ENCODE results near the gene PHLPP1.
"Not testable (repeated sequence)": the region's sequence is repeated elsewhere in the genome, so short reads cannot be mapped to it uniquely, and the experiment has no call there.

The PHLPP1 gene

DNA sequence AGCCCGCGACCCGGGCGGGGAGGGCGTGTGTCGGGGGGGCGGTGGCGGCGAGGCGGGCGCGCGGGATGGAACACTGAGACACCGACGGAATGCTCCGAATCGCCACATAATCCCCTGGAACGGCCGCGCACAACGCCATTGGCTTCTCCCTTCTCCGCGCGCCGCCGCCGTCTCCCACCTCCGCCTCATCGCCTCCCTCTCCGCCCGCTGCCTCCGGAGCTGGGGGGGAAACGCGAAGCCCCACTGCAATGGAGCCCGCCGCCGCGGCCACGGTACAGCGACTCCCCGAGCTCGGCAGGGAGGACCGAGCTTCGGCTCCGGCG is at the start of gene PHLPP1:
PHLPP1 (plus strand) TSS at position 106 of the 323 bp plus-strand sequence; CDS start at position 249, 143 bp downstream.
- DNase-seq (ENCODE audit: low read depth in 2 of 2) = no peak

DNA sequence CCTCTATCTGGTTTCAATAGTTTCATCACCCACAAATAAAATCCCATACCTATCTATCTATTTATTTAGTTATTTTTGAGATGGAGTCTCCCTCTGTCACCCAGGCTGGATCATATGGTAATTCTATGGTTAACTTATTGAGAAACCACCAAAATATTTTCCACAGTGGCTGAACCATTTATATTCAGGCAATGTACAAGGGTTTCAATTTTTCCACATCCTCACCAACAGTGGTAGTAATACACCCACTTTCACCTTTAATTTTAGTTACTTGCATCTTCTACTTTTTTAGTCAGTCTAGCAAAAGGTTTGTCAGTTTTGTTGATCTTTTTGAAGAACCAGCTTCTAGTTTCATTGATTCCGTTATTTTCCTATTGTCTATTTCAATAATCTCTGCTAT is 46.1 kb upstream of the PHLPP1 start:
- no peak for DNase-seq (ENCODE audit: low read depth in 2 of 2)

DNA sequence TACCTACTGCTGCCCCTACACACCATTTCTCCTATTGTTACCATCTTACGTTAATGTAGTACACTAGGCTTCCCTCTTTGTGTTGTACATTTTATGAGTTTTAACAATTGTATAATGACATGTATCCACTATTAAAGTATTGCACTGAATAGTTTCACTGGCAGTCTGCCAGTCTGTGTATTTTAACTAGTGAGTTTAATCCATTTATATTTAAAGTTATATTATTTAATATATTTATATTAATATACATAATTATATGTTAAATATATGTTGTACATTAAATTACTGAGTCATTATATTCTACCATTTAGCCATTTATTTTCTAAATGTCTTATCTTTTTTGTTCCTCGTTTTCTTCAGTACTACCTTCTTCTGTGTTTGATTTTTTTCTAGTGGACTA is 44.8 kb upstream of the PHLPP1 start:
- DNase-seq (ENCODE audit: low read depth in 2 of 2) = no peak

DNA sequence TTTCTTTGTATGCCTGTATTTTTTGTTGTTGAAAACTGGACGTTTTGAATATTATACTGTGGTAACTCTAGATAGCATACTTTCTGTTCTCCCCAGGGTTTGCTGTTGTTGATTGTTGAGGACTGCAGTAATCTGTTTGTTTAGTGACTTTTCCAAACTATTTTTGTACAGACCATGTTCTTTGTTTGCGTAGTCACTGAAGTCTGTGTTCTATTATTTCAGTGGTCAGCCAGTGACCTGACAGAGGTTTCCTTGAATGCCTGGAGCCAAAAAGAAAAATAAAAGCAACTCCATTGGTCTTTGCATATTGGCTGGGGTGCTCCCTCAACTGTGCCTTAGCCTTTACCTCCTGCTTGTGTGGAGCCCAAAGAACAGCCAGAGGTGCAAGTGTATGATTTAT is 42.7 kb upstream of the PHLPP1 start:
- no peak for DNase-seq (ENCODE audit: low read depth in 2 of 2)

DNA sequence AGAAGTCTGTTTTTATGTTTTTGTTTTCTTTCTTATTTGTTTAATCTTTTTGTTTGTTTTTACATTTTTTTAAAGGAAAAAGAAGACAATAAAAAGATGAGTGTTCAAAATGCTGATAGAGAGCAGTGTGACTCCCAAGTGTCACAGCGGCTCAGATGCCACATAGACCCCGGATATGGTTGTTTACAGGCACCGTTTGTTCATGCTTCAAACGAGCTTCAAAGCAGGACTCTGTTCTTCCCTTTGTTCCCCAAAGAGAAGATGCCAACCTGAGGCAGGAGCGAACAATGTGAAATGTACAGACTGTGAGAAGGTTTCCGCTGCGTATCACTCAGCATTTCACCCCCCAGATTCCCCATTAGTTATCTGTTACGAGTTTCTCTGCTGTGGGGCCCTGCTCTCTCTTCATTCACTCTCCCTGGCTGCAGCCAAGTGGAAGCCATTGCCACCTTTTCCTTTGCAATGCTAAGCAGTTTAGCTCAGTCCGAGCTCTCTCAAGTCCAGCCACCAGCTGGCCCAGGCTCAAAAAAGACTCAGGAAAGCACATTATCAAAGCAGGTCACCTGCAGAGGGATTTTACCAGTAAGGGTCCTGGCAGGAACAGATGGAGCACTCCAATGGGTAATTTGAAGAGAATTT is 36.4 kb upstream of the PHLPP1 start:
- no peak for DNase-seq (ENCODE audit: low read depth in 2 of 2)

DNA sequence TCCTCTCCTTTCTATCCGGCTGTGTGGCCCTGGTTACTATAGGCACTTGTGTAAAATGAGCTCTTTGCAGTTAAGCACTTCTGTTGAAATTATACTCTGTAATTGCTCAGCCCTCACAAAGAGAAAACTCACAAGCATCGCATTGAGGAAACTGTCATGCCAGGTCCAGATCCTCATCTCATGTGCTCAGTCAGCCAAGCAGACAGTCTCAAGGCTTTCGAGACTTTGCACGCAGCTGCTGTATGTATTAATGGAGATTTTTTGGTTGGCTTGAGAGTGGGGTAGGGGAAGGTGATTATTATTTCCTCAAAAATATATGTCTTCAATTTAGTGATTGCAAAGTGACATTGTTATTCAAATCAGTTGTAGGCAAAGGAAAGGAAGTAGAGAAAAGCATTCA is 33.0 kb upstream of the PHLPP1 start:
- no peak for DNase-seq (ENCODE audit: low read depth in 2 of 2)

DNA sequence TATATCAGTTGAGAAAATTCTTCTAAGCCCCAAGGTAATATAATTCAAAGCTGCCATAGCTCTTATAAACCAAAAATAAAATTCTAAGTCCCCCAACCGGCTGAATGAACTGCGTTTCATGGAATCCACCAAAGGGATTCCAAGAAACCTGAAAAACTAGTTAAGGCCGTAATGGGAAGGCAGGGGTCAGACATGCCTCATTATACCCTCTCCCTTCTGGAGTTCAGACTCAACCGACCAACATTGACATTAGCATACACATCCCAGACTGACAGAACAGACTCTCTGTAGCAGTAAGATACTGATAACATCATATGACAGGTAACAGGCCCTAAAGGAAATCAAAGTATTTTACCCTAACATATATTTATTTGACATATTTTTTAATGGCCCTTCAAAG is 31.4 kb upstream of the PHLPP1 start:
- no peak for DNase-seq (ENCODE audit: low read depth in 2 of 2)

DNA sequence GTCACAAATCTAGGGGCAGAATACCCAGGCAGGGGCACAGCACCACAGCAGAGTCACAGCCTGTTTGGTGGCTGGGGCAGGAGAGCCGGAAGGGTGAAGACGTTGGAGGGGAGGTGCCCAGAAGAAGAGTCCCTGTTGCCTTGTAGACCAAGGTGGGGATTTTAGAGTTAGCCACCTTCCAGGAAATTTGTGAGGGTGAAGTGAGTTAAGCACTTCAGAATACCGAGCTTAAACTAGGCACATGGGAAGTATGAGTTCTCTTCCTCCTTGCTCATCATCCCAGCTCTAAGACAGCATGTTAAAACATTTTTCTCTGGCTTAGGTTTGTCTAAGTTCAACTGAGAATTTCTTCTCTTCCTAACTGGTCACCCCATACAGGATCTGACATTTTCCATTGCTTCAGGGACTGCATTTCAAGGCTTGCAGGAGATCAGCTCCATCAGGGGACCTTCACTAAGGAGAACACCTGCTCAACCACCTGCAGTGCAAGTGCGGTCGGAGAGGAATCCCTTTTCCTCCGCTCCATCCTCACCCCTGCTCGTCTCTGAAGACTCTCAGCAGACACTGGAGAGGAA is 26.5 kb upstream of the PHLPP1 start:
- DNase-seq (ENCODE audit: low read depth in 2 of 2) = no peak

DNA sequence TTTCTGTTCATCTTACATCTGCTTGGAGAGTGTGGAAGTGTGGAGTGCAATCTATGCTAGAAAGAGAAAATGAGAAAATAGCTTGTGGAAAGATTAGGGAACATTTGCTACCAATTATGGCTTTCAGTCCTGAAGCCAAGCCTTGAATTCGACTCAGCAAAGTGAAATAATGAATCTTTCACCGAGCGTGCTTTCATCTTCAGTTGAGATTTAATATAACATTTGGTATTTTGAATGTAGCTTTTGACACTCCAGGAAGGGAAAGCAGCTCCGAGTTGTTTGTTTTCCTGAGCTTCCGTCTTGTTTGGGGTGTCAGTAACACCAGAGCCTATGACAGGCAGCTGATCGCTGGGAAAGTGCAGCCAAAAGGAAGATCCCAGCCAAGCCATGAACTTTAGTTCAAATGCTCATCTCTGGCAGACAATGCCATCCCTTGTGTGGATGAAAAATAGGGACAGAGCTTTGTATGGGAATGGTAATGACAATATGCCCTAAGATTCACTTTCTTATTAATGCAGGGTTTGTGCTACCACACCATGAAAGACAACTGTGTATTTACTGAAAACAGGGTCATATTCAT is 25.0 kb upstream of the PHLPP1 start:
- no peak for DNase-seq (ENCODE audit: low read depth in 2 of 2)

DNA sequence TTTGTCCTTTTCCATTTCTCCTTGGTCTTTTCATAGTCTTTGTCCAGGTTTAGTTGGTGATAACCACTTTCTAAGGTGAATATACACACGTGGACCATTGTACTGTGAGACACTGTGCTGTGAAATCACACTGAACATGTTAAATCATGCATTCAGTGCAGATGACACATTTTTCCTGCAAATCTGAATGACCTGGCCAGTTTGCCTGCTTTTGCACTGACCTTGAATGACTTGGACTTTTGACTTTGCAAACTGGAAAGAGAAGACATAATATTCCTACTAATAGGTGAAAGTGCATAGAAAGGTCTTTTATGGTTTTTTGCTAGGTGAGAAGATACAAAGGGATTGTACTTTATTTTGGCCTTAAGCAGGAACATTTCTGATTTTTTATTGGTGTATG is 21.7 kb upstream of the PHLPP1 start:
- DNase-seq (ENCODE audit: low read depth in 2 of 2) = no peak

DNA sequence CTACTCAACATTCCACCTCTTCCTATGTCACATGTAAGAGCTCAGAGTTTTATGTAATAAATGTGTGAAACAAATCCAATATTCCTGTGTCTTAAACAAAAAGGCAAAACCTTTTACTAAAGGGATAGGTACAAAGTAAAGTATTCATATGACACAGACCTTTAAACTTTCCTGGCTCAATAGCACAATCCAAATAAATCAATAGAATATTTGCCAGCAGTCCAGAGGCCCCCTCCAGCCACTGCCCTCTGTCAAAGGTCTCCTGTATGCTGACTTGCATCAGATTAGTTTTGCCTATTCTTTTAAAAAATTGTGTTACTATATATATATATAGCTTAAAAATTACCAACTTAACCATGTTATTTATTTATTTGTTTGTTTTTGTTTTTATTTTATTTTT is 17.7 kb upstream of the PHLPP1 start:
- DNase-seq (ENCODE audit: low read depth in 2 of 2) = no peak

DNA sequence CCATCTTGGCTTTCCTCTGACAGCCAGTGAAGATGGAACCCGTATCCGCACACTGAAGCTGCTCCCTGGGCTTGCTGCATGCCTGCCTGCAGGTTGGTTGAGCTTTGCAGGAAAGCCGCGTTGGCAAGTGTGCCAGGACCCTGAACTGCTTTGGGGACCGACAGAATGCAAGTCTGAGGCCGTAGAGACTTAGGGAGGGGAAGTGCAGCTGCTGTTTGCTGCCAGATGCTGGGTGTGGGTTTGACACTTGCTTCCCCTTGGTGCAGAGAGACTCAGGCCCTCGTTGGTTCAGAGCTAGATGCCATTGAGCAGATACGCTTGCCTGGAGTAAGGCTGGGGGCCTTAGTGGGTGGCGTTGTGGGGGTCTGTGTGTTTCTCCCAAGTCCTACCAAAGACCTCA is 13.1 kb upstream of the PHLPP1 start:
- DNase-seq (ENCODE audit: low read depth in 2 of 2) = no peak

DNA sequence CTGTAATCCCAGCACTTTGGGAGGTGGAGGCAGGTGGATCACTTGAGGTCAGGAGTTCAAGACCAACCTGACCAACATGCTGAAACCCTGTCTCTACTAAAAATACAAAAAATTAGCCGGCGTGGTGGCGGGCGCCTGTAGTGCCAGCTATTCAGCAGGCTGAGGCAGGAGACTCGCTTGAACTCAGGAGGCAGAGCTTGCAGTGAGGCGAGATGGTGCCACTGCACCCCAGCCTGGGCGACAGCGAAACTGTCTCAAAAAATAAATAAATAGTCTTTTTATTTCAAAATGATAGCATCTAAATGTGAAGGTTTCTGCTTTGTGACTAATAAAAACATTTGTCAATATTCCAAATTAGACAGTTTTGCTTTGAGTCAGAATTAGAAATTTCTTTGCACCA is 8.5 kb upstream of the PHLPP1 start:
- not testable (repeated sequence) for DNase-seq (ENCODE audit: low read depth in 2 of 2)

DNA sequence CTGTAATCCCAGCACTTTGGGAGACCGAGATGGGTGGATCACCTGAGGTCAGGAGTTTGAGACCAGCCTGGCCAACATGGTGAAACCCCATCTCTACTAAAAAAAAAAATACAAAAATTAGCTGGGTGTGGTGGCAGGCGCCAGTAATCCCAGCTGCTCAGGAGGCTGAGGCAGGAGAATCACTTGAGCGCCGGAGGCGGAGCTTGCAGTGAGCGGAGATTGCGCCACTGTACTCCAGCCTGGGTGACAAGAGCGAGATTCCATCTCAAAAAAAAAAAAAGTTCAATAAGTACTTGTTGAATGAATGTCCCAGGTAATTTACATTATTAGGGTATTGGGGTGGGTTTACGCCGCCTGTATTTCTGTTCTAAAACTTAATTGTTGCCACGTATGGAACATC is 5.4 kb upstream of the PHLPP1 start:
- not testable (repeated sequence) for DNase-seq (ENCODE audit: low read depth in 2 of 2)

DNA sequence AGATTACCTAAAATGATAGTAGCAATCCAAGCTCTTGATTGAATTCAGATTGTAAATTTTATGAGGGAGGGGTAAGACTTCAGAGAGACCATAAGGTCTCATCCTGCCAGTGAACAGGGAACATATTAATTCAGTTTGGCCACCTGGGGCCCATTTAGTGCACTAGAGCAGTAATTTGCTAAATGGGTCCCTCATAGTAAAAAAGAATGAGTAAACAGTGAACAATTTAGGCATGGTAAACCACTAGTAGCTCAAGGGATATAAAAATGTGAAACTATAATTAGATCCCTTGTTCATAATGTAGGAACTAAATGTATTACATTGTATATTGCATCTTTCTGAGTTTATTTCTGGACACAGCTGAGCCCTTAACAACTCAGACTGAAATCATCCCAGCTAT is 4.9 kb upstream of the PHLPP1 start:
- DNase-seq (ENCODE audit: low read depth in 2 of 2) = peak in 1 of 2 experiments; percentile 39

DNA sequence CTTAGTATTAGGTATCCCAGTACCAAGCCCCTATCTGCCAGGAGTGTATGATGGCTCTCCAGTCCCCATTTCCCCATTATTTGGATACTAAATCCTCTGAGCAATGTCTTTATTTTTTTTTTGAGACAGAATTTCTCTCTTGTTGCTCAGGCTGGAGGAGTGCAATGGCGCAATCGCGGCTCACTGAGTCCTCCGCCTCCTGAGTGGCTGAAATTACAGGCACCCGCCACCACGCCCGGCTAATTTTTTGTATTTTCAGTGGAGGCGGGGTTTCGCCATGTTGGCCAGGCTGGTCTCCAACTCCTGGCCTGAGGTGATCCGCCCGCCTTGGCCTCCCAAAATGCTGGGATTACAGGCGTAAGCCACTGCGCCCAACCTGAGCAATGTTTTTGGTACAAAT is 3.6 kb upstream of the PHLPP1 start:
- DNase-seq (ENCODE audit: low read depth in 2 of 2) = no peak

DNA sequence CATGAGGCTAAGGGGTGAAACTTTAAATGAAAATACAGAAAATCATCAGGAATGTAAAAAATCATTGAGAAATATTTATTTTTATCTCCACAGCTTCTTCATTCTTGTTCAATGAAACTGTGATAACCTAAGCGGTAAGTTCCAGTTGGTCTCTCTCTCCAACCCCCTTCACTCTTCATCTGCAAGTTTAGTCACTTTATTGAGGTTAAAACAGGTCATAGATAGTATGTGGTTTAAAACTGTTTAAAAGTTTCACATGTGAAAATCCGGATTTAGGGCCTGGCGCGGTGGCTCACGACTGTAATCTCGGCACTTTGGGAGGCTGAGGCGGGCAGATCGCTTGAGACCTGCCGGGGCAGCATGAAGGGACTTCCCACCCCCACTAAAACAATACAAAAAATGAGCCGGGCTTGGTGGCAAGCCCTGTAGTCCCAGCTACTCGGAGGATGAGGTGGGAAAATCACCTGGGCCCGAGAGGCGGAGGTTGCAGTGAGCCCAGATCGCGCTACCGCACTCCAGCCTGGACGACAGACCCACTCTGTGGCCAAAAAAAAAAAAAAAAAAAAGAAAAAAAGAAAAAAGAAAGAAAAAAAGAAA is 1.6 kb upstream of the PHLPP1 start:
- no peak for DNase-seq (ENCODE audit: low read depth in 2 of 2)

DNA sequence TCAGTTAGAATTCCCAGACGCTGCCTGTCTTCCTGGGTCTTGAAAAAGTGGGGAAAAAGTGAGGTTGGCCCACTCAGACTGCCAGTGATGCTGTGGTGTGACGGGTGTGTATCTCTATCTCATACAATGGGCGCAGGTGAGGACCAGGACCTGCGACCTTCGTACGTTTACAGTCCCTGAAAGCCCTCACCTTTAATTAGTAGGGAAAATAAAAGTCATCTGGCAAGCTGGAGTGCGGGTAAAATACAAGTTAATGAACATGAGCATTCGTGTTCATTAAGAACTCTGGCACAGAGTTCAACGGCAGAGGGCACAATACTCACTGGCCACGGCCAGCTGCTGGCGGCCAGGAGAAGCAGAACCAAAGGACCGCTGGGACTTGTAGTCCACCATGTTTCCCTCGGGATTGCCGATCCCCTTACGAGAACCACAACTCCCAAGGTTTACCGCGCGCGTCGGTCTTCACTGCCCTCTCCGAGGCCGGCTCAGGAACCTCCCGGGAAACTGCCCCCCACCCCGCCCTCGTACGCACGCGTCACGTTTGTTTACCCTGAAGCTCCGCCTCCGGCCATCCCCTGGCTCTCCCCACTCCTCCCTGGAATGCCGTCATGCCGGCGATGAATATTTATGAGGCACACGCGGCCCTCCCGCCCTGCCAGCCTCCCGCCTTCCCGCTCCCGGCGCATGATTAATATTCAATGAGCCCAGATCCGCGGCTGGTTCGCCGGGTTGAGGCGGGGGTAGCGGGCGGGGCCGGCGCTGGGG is 488 bp upstream of the PHLPP1 start:
- peak; percentile 99 for DNase-seq (ENCODE audit: low read depth in 2 of 2)

DNA sequence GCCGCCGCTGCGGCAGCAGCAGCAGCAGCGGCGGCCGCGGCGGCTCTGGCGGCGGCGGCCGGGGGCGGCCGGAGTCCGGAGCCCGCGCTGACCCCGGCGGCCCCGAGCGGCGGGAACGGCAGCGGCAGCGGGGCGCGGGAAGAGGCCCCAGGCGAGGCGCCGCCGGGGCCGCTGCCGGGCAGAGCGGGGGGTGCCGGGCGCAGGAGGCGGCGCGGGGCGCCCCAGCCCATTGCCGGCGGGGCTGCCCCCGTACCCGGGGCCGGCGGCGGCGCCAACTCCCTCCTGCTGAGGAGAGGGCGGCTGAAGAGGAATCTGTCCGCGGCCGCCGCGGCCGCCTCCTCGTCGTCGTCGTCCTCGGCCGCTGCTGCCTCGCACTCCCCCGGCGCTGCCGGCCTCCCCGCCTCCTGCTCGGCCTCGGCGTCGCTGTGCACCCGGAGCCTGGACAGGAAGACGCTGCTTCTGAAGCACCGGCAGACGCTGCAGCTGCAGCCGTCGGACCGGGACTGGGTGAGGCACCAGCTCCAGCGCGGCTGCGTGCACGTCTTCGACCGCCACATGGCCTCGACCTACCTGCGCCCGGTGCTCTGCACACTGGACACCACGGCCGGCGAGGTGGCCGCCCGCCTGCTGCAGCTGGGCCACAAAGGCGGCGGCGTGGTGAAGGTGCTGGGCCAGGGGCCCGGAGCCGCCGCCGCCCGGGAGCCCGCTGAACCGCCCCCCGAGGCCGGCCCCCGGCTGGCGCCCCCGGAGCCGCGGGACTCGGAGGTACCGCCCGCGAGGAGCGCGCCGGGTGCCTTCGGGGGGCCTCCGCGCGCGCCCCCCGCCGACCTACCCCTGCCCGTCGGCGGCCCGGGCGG is 646 bp downstream of the PHLPP1 start:
- peak in 1 of 2 experiments; percentile 6 for DNase-seq (ENCODE audit: low read depth in 2 of 2)

DNA sequence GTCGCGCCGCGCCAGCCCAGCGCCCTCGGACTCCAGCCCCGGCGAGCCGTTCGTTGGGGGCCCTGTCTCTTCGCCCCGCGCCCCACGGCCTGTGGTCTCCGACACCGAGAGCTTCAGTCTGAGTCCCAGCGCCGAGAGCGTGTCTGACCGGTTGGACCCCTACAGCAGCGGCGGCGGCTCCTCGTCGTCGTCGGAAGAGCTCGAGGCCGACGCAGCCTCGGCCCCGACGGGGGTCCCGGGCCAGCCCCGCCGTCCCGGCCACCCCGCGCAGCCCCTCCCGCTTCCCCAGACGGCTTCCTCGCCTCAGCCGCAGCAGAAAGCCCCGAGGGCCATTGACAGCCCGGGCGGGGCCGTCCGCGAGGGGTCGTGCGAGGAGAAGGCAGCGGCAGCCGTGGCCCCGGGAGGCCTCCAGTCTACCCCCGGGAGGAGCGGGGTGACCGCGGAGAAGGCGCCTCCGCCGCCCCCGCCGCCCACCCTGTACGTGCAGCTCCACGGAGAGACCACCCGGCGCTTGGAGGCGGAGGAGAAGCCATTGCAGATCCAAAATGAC is 1.4 kb downstream of the PHLPP1 start:
- DNase-seq (ENCODE audit: low read depth in 2 of 2) = no peak

DNA sequence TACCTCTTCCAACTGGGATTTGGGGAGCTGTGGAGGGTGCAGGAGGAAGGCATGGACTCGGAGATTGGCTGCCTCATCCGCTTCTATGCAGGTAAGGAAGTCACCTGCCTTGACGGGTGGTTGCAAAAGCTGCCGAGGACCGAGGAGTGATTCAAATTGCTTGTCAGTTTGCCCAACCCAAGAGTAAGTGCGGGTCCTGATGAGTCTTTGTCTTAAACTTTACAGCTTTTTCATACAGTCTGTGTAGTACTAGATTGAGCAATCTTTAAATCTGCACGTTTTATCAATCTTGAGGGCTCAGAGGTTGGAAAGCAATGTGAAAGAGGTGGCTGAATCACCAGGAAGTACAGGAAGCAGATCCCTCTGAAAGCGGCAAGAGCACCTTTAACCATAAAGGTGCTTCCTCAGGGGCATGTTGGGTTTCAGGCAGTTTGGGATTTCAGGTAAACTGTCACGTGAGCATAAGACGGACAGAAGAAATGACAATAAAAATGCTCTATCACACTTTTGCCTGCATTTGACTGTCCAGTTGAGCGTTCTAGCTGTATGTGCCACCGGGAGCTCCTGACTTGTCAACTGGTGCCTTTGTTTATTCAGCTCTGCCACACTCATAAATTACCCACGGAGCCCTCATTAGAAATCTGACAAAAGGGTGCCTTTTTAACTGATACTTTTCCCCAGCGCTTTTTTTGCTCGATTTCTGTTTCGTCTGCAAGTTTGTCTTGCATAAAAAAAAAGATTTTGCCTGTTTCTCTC is 2.0 kb downstream of the PHLPP1 start:
- peak in 1 of 2 experiments; percentile 33 for DNase-seq (ENCODE audit: low read depth in 2 of 2)

Measured in fibroblast of skin of left biceps (primary cell).